Measurements from ENCODE around the gene SUCO. TPM values are rescaled to one million over a fixed set of nuclear protein-coding genes. Genes with fewer than 3 reads are reported as not detected.
A peak's percentile ranks its signal among the peaks of the same experiment; 100 is the strongest.

SUCO gene
- total RNA-seq, 3 donors from 2014 or later (not counting 1 experiment from before 2014, with no cell fraction given): 86.0 to 97.5 (median 96.0) TPM

DNA sequence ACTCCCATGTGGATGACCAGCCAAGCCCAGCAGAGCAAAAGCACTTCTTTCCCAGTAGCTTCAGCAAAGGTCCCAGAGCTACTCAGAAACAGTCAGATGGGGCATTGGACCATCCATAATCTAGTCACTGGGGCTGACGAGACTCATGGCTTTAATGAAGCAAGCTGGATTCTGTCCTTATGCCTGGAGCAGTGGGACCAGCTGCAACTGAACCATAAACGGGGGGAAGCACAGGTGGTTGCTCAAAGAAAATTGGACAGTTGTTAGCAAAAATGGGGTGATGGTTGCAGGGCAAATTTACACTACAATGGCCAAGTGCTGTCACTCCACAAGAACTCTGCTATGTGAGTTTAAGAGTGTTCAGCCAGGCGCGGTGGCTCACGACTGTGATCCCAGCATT, 108.5 kb downstream of the SUCO start:
- Histone ChIP-seq H3K36me3 (ENCODE audit: control insufficient read depth, insufficient read depth, low read length) (no peaks in the 10 kb centered on the region), H3K4me1 (ENCODE audit: control insufficient read depth, insufficient read depth, low read length) (peaks cover 60% of the 10 kb centered on the region), H3K27me3 (ENCODE audit: control insufficient read depth, insufficient read depth, low read length) (no peaks in the 10 kb centered on the region), H3K27ac (ENCODE audit: low read length) (no peak overlapping the region), H3K4me3 (ENCODE audit: low read length) (no peak overlapping the region), H3K9me3 (ENCODE audit: control insufficient read depth, insufficient read depth, low read length) (no peaks in the 10 kb centered on the region)
- Mint-ChIP-seq H3K27ac (no peak overlapping the region), H3K9me3 (no peaks in the 10 kb centered on the region), H3K27me3 (ENCODE audit: low read depth in 2 of 2) (no peaks in the 10 kb centered on the region), H3K4me1 (peaks cover 77 to 90% of the 10 kb centered on the region in 2 donors), H3K4me3 (no peak overlapping the region), H3K36me3 (no peaks in the 10 kb centered on the region)
- intact Hi-C loops (cut with micrococcal nuclease): no loop called here
- no peak for ATAC-seq
- DNase-seq: no peak
- TF ChIP-seq, protein P1, sequence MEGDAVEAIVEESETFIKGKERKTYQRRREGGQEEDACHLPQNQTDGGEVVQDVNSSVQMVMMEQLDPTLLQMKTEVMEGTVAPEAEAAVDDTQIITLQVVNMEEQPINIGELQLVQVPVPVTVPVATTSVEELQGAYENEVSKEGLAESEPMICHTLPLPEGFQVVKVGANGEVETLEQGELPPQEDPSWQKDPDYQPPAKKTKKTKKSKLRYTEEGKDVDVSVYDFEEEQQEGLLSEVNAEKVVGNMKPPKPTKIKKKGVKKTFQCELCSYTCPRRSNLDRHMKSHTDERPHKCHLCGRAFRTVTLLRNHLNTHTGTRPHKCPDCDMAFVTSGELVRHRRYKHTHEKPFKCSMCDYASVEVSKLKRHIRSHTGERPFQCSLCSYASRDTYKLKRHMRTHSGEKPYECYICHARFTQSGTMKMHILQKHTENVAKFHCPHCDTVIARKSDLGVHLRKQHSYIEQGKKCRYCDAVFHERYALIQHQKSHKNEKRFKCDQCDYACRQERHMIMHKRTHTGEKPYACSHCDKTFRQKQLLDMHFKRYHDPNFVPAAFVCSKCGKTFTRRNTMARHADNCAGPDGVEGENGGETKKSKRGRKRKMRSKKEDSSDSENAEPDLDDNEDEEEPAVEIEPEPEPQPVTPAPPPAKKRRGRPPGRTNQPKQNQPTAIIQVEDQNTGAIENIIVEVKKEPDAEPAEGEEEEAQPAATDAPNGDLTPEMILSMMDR (IDR thresholded peaks at IDR 0.05): no peak
- WGBS (ENCODE audit: insufficient coverage): 97% methylated on average over 5 of the region's 5 CpGs

DNA sequence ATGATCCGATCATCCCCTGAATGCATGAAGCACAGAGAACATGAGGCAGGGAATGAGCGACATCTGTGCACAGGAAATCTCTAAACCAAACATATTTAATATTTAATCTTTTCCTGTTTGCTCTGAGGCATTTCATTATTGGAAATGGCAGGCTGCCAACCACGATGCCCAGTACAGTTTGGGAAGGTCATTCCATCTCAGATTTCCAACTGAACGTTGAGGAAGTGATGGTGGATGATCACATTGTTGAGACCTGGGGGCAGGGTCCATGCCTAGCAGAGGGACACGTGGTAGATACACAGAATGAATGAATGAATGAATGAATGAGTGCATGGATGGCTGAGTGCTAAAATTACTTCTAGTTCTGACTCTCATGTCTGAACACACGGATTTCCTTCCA, 110.0 kb downstream of the SUCO start:
- Histone ChIP-seq H3K27me3 (ENCODE audit: control insufficient read depth, insufficient read depth, low read length) (no peaks in the 10 kb centered on the region), H3K4me1 (ENCODE audit: control insufficient read depth, insufficient read depth, low read length) (peaks cover 62% of the 10 kb centered on the region), H3K27ac (ENCODE audit: low read length) (no peak overlapping the region), H3K4me3 (ENCODE audit: low read length) (no peak overlapping the region), H3K9me3 (ENCODE audit: control insufficient read depth, insufficient read depth, low read length) (no peaks in the 10 kb centered on the region), H3K36me3 (ENCODE audit: control insufficient read depth, insufficient read depth, low read length) (no peaks in the 10 kb centered on the region)
- TF ChIP-seq, protein P1 (IDR thresholded peaks at IDR 0.05): no peak
- Mint-ChIP-seq H3K27me3 (ENCODE audit: low read depth in 2 of 2) (no peaks in the 10 kb centered on the region), H3K4me3 (no peak overlapping the region), H3K36me3 (no peaks in the 10 kb centered on the region), H3K4me1 (peaks cover 75 to 90% of the 10 kb centered on the region in 2 donors), H3K27ac (peak overlapping the region in 1 of 2 donors; percentile 29), H3K9me3 (no peaks in the 10 kb centered on the region)
- intact Hi-C loops (cut with micrococcal nuclease): no loop called here
- no peak for DNase-seq
- no peak for ATAC-seq
- WGBS (ENCODE audit: insufficient coverage): 75% methylated on average over 6 of the region's 6 CpGs

DNA sequence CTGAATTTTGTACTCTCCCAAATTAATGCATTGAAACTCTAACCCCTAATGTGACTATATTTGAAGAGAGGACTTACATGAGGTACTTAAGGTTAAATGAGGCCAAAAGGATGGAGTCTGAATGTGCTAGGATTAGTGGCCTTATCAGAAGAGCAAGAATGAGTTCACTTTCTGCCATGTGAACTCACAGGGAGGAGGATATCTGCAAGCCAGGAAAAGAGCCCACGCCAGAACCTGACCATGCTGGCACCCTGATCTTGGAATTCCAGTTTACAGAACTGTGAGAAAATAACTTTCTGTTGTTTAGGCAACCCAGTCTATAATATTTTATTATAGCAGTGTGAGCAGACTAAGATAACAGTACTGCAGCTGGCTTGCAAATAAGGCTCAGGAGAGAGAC, 113.7 kb downstream of the SUCO start:
- peak overlapping the region; percentile 39 to 75 for H3K27ac Mint-ChIP-seq
- TF ChIP-seq, protein P1 (IDR thresholded peaks at IDR 0.05): no peak

DNA sequence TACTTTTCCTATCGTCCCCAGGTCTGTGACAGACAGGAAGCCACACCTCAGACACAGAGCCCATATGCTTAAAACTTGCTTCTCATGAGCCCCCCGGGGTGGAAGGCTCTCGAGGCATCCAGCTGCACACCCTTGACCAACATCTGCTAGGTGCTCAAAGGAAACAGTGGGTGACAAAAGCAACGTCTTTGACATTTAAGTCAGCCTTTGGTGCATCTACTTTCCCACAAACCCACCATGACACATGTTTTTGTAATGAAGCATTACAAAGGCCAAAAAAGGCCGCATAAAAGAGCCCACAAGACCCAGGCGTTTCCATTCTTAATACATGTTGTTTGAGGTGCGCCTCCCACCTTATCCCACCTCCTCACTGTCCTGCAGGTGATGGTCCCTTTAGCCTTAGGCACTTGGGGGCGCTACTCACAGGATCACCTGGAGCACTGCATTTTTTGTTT, 114.2 kb downstream of the SUCO start:
- Histone ChIP-seq H3K4me1 (ENCODE audit: control insufficient read depth, insufficient read depth, low read length) (peaks cover 35% of the 10 kb centered on the region), H3K4me3 (ENCODE audit: low read length) (no peak overlapping the region), H3K27me3 (ENCODE audit: control insufficient read depth, insufficient read depth, low read length) (no peaks in the 10 kb centered on the region), H3K36me3 (ENCODE audit: control insufficient read depth, insufficient read depth, low read length) (no peaks in the 10 kb centered on the region), H3K9me3 (ENCODE audit: control insufficient read depth, insufficient read depth, low read length) (no peaks in the 10 kb centered on the region), H3K27ac (ENCODE audit: low read length) (peak overlapping the region; percentile 47)
- Mint-ChIP-seq H3K36me3 (no peaks in the 10 kb centered on the region), H3K4me3 (peak overlapping the region; percentile 13), H3K27me3 (ENCODE audit: low read depth in 2 of 2) (no peaks in the 10 kb centered on the region), H3K4me1 (peaks cover 56 to 66% of the 10 kb centered on the region in 2 donors), H3K9me3 (no peaks in the 10 kb centered on the region), H3K27ac (peak overlapping the region; percentile 39 to 75)
- DNase-seq (peak; percentile 28 to 61), ATAC-seq (peak; percentile 70 to 81 (median 73))
- WGBS (ENCODE audit: insufficient coverage): 12% methylated on average over 8 of the region's 8 CpGs
- TF ChIP-seq, protein P1 (IDR thresholded peaks at IDR 0.05): no peak
- intact Hi-C loops (cut with micrococcal nuclease): loop anchor here (1.0 kb wide), 1 partner anchor 12 kb away; the partner anchor contains the start of gene FASLG

More for the DNA sequence above, 113.7 kb downstream of the SUCO start:
- no peak overlapping the region for H3K4me3 Mint-ChIP-seq
- no peak for DNase-seq
- Histone ChIP-seq H3K9me3 (ENCODE audit: control insufficient read depth, insufficient read depth, low read length) (no peaks in the 10 kb centered on the region), H3K36me3 (ENCODE audit: control insufficient read depth, insufficient read depth, low read length) (no peaks in the 10 kb centered on the region), H3K27ac (ENCODE audit: low read length) (peak overlapping the region; percentile 47), H3K4me1 (ENCODE audit: control insufficient read depth, insufficient read depth, low read length) (peaks cover 35% of the 10 kb centered on the region), H3K27me3 (ENCODE audit: control insufficient read depth, insufficient read depth, low read length) (no peaks in the 10 kb centered on the region), H3K4me3 (ENCODE audit: low read length) (no peak overlapping the region)
- no peaks in the 10 kb centered on the region for H3K9me3 Mint-ChIP-seq
- peak in 1 of 3 donors; percentile 8 for ATAC-seq
- WGBS (ENCODE audit: insufficient coverage): 89% methylated on average over 1 of the region's 1 CpG
- H3K27me3 Mint-ChIP-seq (ENCODE audit: low read depth in 2 of 2): no peaks in the 10 kb centered on the region
- intact Hi-C loops (cut with micrococcal nuclease): loop anchor here (1.0 kb wide), 1 partner anchor 13 kb away; the partner anchor contains the start of gene FASLG
- H3K4me1 Mint-ChIP-seq: peaks cover 56 to 66% of the 10 kb centered on the region in 2 donors
- H3K36me3 Mint-ChIP-seq: no peaks in the 10 kb centered on the region

All from natural killer cell (primary cell).